GM21723 (cell line): ENCODE results near the gene COBLL1.
A peak's percentile ranks its signal among the peaks of the same experiment; 100 is the strongest.
"Not testable (repeated sequence)": the region's sequence is repeated elsewhere in the genome, so short reads cannot be mapped to it uniquely, and the experiment has no call there.

Source experiments
- ATAC-seq: cut with Tn5 transposase; IDR thresholded peaks from one replicate; pipeline ENCODE4 v1.9.1; 2021; ENCODE audit warnings: mild to moderate bottlenecking, moderate library complexity; ENCODE audit not compliant: unreplicated experiment

COBLL1 gene

GRCh38 chr2:164841719-164842623 is at the start of gene COBLL1:
Gene COBLL1 (minus strand): TSS chr2:164841823. CDS start chr2:164841196, 627 bp downstream.
- peak; percentile 77 for ATAC-seq

GRCh38 chr2:164890544-164890943 is 48.9 kb upstream of the COBLL1 start:
- no peak for ATAC-seq

GRCh38 chr2:164888592-164888991 is 47.0 kb upstream of the COBLL1 start:
- ATAC-seq: no peak

GRCh38 chr2:164887434-164888144 is 46.0 kb upstream of the COBLL1 start:
- no peak for ATAC-seq

GRCh38 chr2:164882276-164882675 is 40.7 kb upstream of the COBLL1 start:
- ATAC-seq: no peak

- ATAC-seq: no peak
Measured at GRCh38 chr2:164881524-164881923, 39.9 kb upstream of the COBLL1 start.

GRCh38 chr2:164879901-164880535 is 38.4 kb upstream of the COBLL1 start:
- ATAC-seq: no peak

- no peak for ATAC-seq
Measured at GRCh38 chr2:164877927-164878326, 36.3 kb upstream of the COBLL1 start.

- no peak for ATAC-seq
Measured at GRCh38 chr2:164877169-164877568, 35.5 kb upstream of the COBLL1 start.

- ATAC-seq: no peak
Measured at GRCh38 chr2:164875334-164876205, 33.9 kb upstream of the COBLL1 start.

GRCh38 chr2:164873210-164873908 is 31.7 kb upstream of the COBLL1 start:
- ATAC-seq: no peak

- no peak for ATAC-seq
Measured at GRCh38 chr2:164871404-164871803, 29.8 kb upstream of the COBLL1 start.

GRCh38 chr2:164869420-164869772 is 27.8 kb upstream of the COBLL1 start:
- no peak for ATAC-seq

GRCh38 chr2:164868563-164869419 is 27.2 kb upstream of the COBLL1 start:
- no peak for ATAC-seq

- no peak for ATAC-seq
Measured at GRCh38 chr2:164867779-164868397, 26.3 kb upstream of the COBLL1 start.

- ATAC-seq: not testable (repeated sequence)
Measured at GRCh38 chr2:164866381-164866780, 24.8 kb upstream of the COBLL1 start.

GRCh38 chr2:164860694-164861042 is 19.0 kb upstream of the COBLL1 start:
- ATAC-seq: no peak

- not testable (repeated sequence) for ATAC-seq
Measured at GRCh38 chr2:164859906-164860693, 18.5 kb upstream of the COBLL1 start.
